Osteocyte (in vitro differentiated cells): ENCODE data around the gene TRIM46. TPM values are rescaled to one million over a fixed set of nuclear protein-coding genes. Genes with fewer than 3 reads are reported as not detected.

Experiments
- DNase-seq: peaks from one replicate; pipeline ENCODE4 v3.0.0; 2021; ENCODE audit warnings: mixed read lengths; ENCODE audit not compliant: unreplicated experiment; ENCODE audit errors: extremely low spot score
- H3K27ac Mint-ChIP-seq: one replicate; pipeline ENCODE4 v1.8.0; 2021; ENCODE audit warnings: mild to moderate bottlenecking, mixed read lengths; ENCODE audit not compliant: unreplicated experiment
- H3K27me3 Mint-ChIP-seq: one replicate; pipeline ENCODE4 v1.8.0; 2021; ENCODE audit warnings: mixed read lengths; ENCODE audit not compliant: unreplicated experiment
- H3K36me3 Mint-ChIP-seq: one replicate; pipeline ENCODE4 v1.8.0; 2021; ENCODE audit warnings: mixed read lengths; ENCODE audit not compliant: unreplicated experiment
- H3K4me1 Mint-ChIP-seq: one replicate; pipeline ENCODE4 v1.8.0; 2021; ENCODE audit warnings: mixed read lengths; ENCODE audit not compliant: unreplicated experiment
- H3K4me3 Mint-ChIP-seq: one replicate; pipeline ENCODE4 v1.8.0; 2021; ENCODE audit warnings: mild to moderate bottlenecking, moderate library complexity, mixed read lengths; ENCODE audit not compliant: unreplicated experiment
- H3K9me3 Mint-ChIP-seq: one replicate; pipeline ENCODE4 v1.8.0; 2021; ENCODE audit warnings: mixed read lengths; ENCODE audit not compliant: unreplicated experiment
- total RNA-seq: library from RNA; stranded (reverse); gene quantifications from 2 replicates; pipeline ENCODE4 v1.2.1, GENCODE V29; 2021
- TF ChIP-seq, protein P1 (sequence below): fragments of 200-600 bp; sonication (generic); IDR thresholded peaks from 2 replicates; pipeline ENCODE4 v1.5.0; 2021; ENCODE audit warnings: antibody characterized with exemption, mild to moderate bottlenecking, moderate library complexity

Gene TRIM46
- total RNA-seq, 1 donor from 2014 or later: 7.7 TPM

DNA sequence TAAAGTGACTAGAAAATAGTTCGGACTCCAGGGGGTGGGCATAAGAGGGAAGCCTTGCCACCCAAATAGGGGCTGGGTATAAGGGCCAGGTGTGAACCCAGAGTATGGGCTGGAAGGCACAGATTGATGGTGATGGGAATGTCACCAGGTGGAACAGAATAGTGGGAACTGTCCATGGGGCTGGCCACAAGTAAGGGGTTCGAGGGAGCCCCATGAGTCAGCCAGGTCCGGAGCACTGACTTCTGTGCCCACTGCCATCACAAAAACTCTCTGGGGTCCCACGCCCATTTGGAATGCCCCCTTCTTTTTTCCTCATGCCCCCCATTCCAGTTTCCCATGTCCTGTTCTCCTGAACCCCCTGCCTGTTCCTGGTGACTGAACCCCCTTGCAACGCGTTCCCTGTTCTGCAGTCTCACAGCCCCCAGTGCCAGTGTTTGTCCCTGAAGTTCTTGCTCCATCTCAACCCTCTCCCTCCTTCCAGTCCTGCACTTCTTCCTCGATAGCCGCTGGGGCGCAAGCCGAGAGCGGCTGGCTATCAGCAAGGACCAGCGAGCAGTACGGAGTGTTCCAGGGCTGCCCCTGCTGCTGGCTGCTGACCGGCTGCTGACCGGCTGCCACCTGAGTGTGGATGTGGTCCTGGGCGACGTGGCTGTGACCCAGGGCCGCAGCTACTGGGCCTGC, 7.9 kb downstream of the TRIM46 start:
- no peaks in the 10 kb centered on the region for H3K9me3 Mint-ChIP-seq

DNA sequence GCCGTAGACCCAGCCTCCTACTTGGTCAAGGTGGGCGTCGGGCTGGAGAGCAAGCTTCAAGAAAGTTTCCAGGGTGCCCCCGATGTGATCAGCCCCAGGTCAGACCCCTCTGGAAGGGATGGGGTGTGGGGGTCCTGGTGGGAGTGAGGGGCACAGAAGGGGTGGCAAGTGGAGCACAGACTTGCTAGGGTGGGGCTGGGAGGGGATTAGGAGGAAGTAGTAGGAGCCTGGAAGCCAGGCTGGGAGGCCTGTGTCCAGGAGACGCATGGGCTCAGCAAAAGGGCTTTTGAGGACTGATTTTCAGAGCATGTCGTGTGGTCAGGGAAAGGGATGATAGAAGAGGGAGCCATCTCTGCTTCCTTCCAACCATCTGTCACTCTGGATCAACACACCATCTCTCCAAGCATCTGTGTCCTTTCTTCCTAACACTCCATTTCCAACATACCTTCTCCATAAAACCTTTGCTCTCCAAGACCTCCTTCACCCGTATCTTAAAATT, 8.5 kb downstream of the TRIM46 start:
- Mint-ChIP-seq H3K27ac (no peak overlapping the region), H3K4me3 (no peak overlapping the region), H3K9me3 (no peaks in the 10 kb centered on the region), H3K27me3 (no peaks in the 10 kb centered on the region), H3K4me1 (peaks cover 6% of the 10 kb centered on the region), H3K36me3 (peaks cover 24% of the 10 kb centered on the region)
- TF ChIP-seq, protein P1, sequence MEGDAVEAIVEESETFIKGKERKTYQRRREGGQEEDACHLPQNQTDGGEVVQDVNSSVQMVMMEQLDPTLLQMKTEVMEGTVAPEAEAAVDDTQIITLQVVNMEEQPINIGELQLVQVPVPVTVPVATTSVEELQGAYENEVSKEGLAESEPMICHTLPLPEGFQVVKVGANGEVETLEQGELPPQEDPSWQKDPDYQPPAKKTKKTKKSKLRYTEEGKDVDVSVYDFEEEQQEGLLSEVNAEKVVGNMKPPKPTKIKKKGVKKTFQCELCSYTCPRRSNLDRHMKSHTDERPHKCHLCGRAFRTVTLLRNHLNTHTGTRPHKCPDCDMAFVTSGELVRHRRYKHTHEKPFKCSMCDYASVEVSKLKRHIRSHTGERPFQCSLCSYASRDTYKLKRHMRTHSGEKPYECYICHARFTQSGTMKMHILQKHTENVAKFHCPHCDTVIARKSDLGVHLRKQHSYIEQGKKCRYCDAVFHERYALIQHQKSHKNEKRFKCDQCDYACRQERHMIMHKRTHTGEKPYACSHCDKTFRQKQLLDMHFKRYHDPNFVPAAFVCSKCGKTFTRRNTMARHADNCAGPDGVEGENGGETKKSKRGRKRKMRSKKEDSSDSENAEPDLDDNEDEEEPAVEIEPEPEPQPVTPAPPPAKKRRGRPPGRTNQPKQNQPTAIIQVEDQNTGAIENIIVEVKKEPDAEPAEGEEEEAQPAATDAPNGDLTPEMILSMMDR: no peak
- no peak for DNase-seq

More for the DNA sequence above, 7.9 kb downstream of the TRIM46 start:
- H3K36me3 Mint-ChIP-seq: peaks cover 24% of the 10 kb centered on the region
- no peak for DNase-seq
- no peak overlapping the region for H3K4me3 Mint-ChIP-seq
- TF ChIP-seq, protein P1: no peak
- H3K4me1 Mint-ChIP-seq: peaks cover 3% of the 10 kb centered on the region
- H3K27me3 Mint-ChIP-seq: no peaks in the 10 kb centered on the region
- H3K27ac Mint-ChIP-seq: no peak overlapping the region

DNA sequence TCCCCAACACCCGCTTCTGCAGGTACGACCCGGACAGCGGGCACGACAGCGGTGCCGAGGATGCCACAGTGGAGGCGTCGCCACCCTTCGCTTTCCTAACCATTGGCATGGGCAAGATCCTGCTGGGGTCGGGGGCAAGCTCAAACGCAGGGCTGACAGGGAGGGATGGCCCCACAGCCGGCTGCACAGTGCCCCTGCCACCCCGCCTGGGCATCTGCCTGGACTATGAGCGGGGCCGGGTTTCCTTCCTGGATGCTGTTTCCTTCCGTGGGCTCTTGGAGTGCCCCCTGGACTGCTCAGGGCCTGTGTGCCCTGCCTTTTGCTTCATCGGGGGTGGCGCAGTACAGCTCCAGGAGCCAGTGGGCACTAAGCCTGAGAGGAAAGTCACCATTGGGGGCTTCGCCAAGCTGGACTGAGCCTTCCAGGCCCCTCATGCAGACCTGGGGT, 10.1 kb downstream of the TRIM46 start:
- H3K9me3 Mint-ChIP-seq: no peaks in the 10 kb centered on the region
- H3K27me3 Mint-ChIP-seq: no peaks in the 10 kb centered on the region
- H3K27ac Mint-ChIP-seq: no peak overlapping the region
- DNase-seq: no peak
- peaks cover 12% of the 10 kb centered on the region for H3K4me1 Mint-ChIP-seq
- no peak overlapping the region for H3K4me3 Mint-ChIP-seq
- TF ChIP-seq, protein P1: no peak
- H3K36me3 Mint-ChIP-seq: peaks cover 18% of the 10 kb centered on the region

DNA sequence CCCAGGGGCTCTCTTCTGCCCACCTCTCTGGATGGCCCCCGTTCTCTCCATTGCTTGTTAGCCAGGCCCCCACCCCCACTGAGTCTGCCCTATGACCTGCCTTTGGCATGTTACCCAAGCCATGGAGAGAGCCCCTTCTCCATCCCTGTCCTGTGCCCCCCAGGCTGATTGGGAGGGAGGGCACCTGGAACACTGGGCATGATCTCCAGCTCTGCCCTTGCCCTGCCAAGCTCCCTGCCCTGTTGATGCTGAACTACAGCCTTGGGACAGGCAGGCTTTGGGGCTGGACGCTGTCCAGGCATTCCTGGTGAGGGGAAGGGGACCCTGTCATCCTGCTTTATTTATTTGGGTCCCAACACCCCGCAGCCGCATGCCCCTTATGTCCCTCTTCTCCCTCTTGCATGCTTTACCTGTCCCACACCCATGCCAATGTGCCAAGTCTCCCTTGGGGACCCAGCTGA, 10.7 kb downstream of the TRIM46 start:
- peaks cover 12% of the 10 kb centered on the region for H3K4me1 Mint-ChIP-seq
- H3K4me3 Mint-ChIP-seq: no peak overlapping the region
- H3K9me3 Mint-ChIP-seq: no peaks in the 10 kb centered on the region
- no peak overlapping the region for H3K27ac Mint-ChIP-seq
- no peak for DNase-seq
- no peaks in the 10 kb centered on the region for H3K27me3 Mint-ChIP-seq
- TF ChIP-seq, protein P1: no peak
- H3K36me3 Mint-ChIP-seq: peaks cover 13% of the 10 kb centered on the region
